NCI-H2107 treated with DMSO at 0.1 percent for 48 hours (cell line): ENCODE data around the gene CASP7.

Experiments used
- DNase-seq: peaks from one replicate; lab custom pipeline; 2025; ENCODE audit not compliant: unreplicated experiment; lab: John Stamatoyannopoulos, UW

CASP7 gene

GRCh38 chr10:113711142-113711541 is 31.4 kb downstream of the CASP7 start:
- DNase-seq: no peak

GRCh38 chr10:113712024-113712423 is 32.3 kb downstream of the CASP7 start:
- DNase-seq: no peak

GRCh38 chr10:113712755-113713639 is 33.3 kb downstream of the CASP7 start:
- DNase-seq: no peak

- no peak for DNase-seq
Observed at GRCh38 chr10:113713640-113713982, 33.9 kb downstream of the CASP7 start.

- DNase-seq: no peak
Observed at GRCh38 chr10:113716109-113716910, 36.6 kb downstream of the CASP7 start.

GRCh38 chr10:113718969-113719822 is 39.5 kb downstream of the CASP7 start:
- DNase-seq: no peak

- no peak for DNase-seq
Observed at GRCh38 chr10:113720386-113720785, 40.7 kb downstream of the CASP7 start.

- no peak for DNase-seq
Observed at GRCh38 chr10:113732160-113732881, 52.6 kb downstream of the CASP7 start.

- DNase-seq: no peak
Observed at GRCh38 chr10:113732966-113733365, 53.3 kb downstream of the CASP7 start.

- DNase-seq: no peak
Observed at GRCh38 chr10:113733635-113734034, 53.9 kb downstream of the CASP7 start.

GRCh38 chr10:113735913-113736312 is 56.2 kb downstream of the CASP7 start:
- DNase-seq: peak; percentile 70

GRCh38 chr10:113736576-113736975 is 56.9 kb downstream of the CASP7 start:
- no peak for DNase-seq

- no peak for DNase-seq
Observed at GRCh38 chr10:113739031-113739430, 59.3 kb downstream of the CASP7 start.

- DNase-seq: no peak
Observed at GRCh38 chr10:113739577-113739976, 59.9 kb downstream of the CASP7 start.

GRCh38 chr10:113740850-113741249 is 61.1 kb downstream of the CASP7 start:
- DNase-seq: no peak

- DNase-seq: no peak
Observed at GRCh38 chr10:113742466-113742865, 62.8 kb downstream of the CASP7 start.

- no peak for DNase-seq
Observed at GRCh38 chr10:113743594-113743993, 63.9 kb downstream of the CASP7 start.

GRCh38 chr10:113745374-113745773 is 65.7 kb downstream of the CASP7 start:
- DNase-seq: no peak

- no peak for DNase-seq
Observed at GRCh38 chr10:113746217-113746957, 66.7 kb downstream of the CASP7 start.

- DNase-seq: no peak
Observed at GRCh38 chr10:113751181-113751732, 71.5 kb downstream of the CASP7 start, which contains the start of gene PLEKHS1. PLEKHS1 (plus strand) TSS chr10:113751682; CDS start chr10:113755278, 3,596 bp downstream.
